OCI-LY3 (cell line): ENCODE data around the gene PTPRN2.

ENCODE experiments used
- EZH2phosphoT487 ChIP-seq: fragments of 200-600 bp; shearing (Covaris generic); IDR thresholded peaks from 2 replicates; pipeline ENCODE4 v1.6.1; 2018; ENCODE audit warnings: antibody characterized with exemption, mixed run types, low read depth
- TF ChIP-seq, protein P1 (sequence below): fragments of 200-600, 300-600 bp; sonication (generic); IDR thresholded peaks from 2 replicates; pipeline ENCODE4 v1.5.1; 2014; ENCODE audit warnings: antibody characterized with exemption, low read length, low read depth

DNA sequence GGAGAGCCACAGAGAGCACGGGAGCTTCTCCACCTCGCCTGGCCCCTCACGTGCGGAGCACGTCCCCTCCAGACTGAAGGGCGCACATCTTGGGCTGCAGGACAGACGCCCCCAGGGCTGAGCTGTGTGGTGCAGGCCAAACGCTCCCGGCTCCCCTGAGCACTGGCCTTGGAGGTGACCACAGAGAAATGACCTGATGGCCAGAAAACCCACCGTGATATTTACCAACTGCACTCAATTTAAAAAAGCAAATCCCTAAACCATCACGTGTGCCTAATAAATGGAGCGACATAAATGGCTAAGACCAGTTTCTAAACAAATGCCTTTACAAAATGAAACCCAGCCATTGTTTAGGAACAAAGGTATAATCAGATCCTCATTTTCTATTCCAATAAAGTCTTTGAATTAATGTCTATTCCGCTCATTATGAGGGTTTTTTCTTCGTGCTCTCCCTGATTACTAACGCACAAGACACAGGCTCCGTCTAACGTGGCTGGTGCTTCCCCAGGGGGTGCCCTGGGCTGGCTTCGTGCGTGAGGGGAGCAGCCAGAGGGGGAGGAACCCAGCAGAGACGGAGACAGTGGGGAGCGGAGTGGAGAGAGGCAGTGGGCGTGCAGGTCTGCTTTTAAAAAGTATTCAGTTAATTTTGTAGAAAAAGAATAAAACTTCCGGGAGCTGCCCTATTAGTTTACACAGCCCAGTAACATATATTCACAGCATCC is 1060.5 kb downstream of the PTPRN2 start:
- TF ChIP-seq, protein P1, sequence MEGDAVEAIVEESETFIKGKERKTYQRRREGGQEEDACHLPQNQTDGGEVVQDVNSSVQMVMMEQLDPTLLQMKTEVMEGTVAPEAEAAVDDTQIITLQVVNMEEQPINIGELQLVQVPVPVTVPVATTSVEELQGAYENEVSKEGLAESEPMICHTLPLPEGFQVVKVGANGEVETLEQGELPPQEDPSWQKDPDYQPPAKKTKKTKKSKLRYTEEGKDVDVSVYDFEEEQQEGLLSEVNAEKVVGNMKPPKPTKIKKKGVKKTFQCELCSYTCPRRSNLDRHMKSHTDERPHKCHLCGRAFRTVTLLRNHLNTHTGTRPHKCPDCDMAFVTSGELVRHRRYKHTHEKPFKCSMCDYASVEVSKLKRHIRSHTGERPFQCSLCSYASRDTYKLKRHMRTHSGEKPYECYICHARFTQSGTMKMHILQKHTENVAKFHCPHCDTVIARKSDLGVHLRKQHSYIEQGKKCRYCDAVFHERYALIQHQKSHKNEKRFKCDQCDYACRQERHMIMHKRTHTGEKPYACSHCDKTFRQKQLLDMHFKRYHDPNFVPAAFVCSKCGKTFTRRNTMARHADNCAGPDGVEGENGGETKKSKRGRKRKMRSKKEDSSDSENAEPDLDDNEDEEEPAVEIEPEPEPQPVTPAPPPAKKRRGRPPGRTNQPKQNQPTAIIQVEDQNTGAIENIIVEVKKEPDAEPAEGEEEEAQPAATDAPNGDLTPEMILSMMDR: no peak
- no peak for TF ChIP-seq EZH2phosphoT487
